GM12878 (cell line): ENCODE measurements around the gene UBR2. TPM values are rescaled to one million over a fixed set of nuclear protein-coding genes. Genes with fewer than 3 reads are reported as not detected.

ENCODE experiments used
- ATAC-seq: fragments of 200-7000 bp; cut with Tn5 transposase; 3 replicates; pipeline ENCODE4 v1.9.1; 2020; ENCODE audit warnings: mild to moderate bottlenecking, moderate library complexity
- BruUV-seq: library from RNA; stranded (reverse); fragments of 400-500 nt; replicated peaks from 2 replicates; lab custom pipeline; 2021; lab: Mats Ljungman, UMichigan
- CTCF ChIA-PET: fragments of 300-600 bp; sonication (Branson Sonifier 250); formaldehyde crosslinking; extraction: SDS; loops from one replicate; lab custom pipeline; 2021; ENCODE audit warnings: inconsistent platforms; lab: Yijun Ruan, JAX
- POLR2A ChIA-PET: fragments of 350-600 bp; formaldehyde crosslinking; extraction: SDS; loops from one replicate; lab custom pipeline; 2021; ENCODE audit warnings: inconsistent platforms; lab: Charles Lee
- RAD21 ChIA-PET: fragments of 300-600 bp; sonication (Branson Sonifier 250); formaldehyde crosslinking; loops from one replicate; lab custom pipeline; 2023; ENCODE audit warnings: antibody characterized with exemption; ENCODE audit not compliant: unreplicated experiment; lab: Charles Lee
- SMC1A ChIA-PET: fragments of 300-600 bp; sonication (Branson Sonifier 250); formaldehyde crosslinking; loops from one replicate; lab custom pipeline; 2023; ENCODE audit not compliant: unreplicated experiment, uncharacterized antibody; lab: Charles Lee
- DNase-seq: peaks from one replicate; pipeline ENCODE4 v3.0.0-alpha.2; 2011; ENCODE audit warnings: low read depth, low spot score
- FAIRE-seq: peaks from 3 replicates; lab custom pipeline; 2011; peaks lifted over from hg19 to GRCh38; lab: Jason Lieb, UNC
- H2AFZ ChIP-seq: 2 replicates; pipeline ENCODE4 v1.6.0; 2011; ENCODE audit warnings: low read depth, low read length, control low read depth; ENCODE audit not compliant: control insufficient read depth
- H3K27ac ChIP-seq: 2 replicates; pipeline ENCODE4 v1.5.1; 2011; ENCODE audit warnings: control low read depth; ENCODE audit not compliant: control insufficient read depth, insufficient read depth
- H3K27me3 ChIP-seq, 2 experiments: replicated peaks in 1 of 2; 2 replicates each; pipeline versions ENCODE4 v1.6.0 to v1.6.1; 2011; ENCODE audit warnings: low read length in 1 of 2; ENCODE audit not compliant: control insufficient read depth in 2 of 2, insufficient read depth in 2 of 2
- H3K36me3 ChIP-seq, 2 experiments: 2 replicates each; pipeline ENCODE4 v1.5.1; 2011; ENCODE audit warnings: low read length in 1 of 2; ENCODE audit not compliant: control insufficient read depth in 2 of 2, insufficient read depth in 2 of 2
- H3K4me1 ChIP-seq: 2 replicates; pipeline ENCODE4 v1.6.1; 2011; ENCODE audit warnings: mild to moderate bottlenecking, low read length, moderate library complexity, mixed read lengths; ENCODE audit not compliant: control insufficient read depth, insufficient read depth
- H3K4me2 ChIP-seq: 2 replicates; pipeline ENCODE4 v1.6.0; 2011; ENCODE audit warnings: control low read depth; ENCODE audit not compliant: control insufficient read depth, insufficient read depth
- H3K4me3 ChIP-seq: fragments of 200-600 bp; sonication (generic); 2 replicates; pipeline ENCODE4 v1.5.1; 2016
- H3K79me2 ChIP-seq: 2 replicates; pipeline ENCODE4 v1.6.0; 2011; ENCODE audit warnings: low read length; ENCODE audit not compliant: control insufficient read depth, insufficient read depth
- H3K9ac ChIP-seq: 2 replicates; pipeline ENCODE4 v1.8.0; 2011; ENCODE audit warnings: low read length, control low read depth, mixed read lengths; ENCODE audit not compliant: control insufficient read depth, insufficient read depth
- H3K9me3 ChIP-seq: replicated peaks from 3 replicates; pipeline ENCODE4 v1.5.1; 2011; ENCODE audit warnings: mild to moderate bottlenecking, low read length; ENCODE audit not compliant: control insufficient read depth, insufficient read depth
- H4K20me1 ChIP-seq: 2 replicates; pipeline ENCODE4 v1.6.0; 2011; ENCODE audit not compliant: control insufficient read depth, insufficient read depth
- BCL11A ChIP-seq: IDR thresholded peaks from 2 replicates; pipeline ENCODE4 v1.6.1; 2011; ENCODE audit warnings: low read depth, low read length
- HDAC2 ChIP-seq: fragments of 200-600 bp; sonication (generic); IDR thresholded peaks from 2 replicates; pipeline ENCODE4 v1.6.1; 2017
- IRF4 ChIP-seq: IDR thresholded peaks from 2 replicates; pipeline ENCODE4 v1.6.1; 2011; ENCODE audit warnings: low read depth, low read length
- JUNB ChIP-seq: IDR thresholded peaks from 2 replicates; pipeline ENCODE4 v1.6.1; 2016; ENCODE audit warnings: antibody characterized with exemption, mild to moderate bottlenecking
- MXI1 ChIP-seq: fragments of 150-350 bp; IDR thresholded peaks from 2 replicates; pipeline ENCODE4 v1.6.1; 2011; ENCODE audit warnings: low read depth, mild to moderate bottlenecking, inconsistent platforms, low read length, improper control_type of control experiment
- NRF1 ChIP-seq: conservative IDR thresholded peaks from 2 replicates; pipeline ENCODE4 v1.6.1; 2011; ENCODE audit warnings: mild to moderate bottlenecking, low read depth, low read length, improper control_type of control experiment
- RELA ChIP-seq: fragments of 450-650 bp; IDR thresholded peaks from 2 replicates; pipeline ENCODE4 v1.8.0; 2014; ENCODE audit warnings: borderline replicate concordance; ENCODE audit not compliant: partially characterized antibody
- SP1 ChIP-seq: IDR thresholded peaks from one replicate; pipeline ENCODE4 v1.6.1; 2011; ENCODE audit warnings: low read depth, low read length
- TCF7 ChIP-seq: IDR thresholded peaks from 2 replicates; pipeline ENCODE4 v1.6.1; 2014; ENCODE audit warnings: antibody characterized with exemption, borderline replicate concordance
- ZBED1 ChIP-seq: IDR thresholded peaks from 2 replicates; pipeline ENCODE4 v1.6.1; 2016; ENCODE audit warnings: borderline replicate concordance
- WGBS: methylation state at CpG from one replicate; pipeline ENCODE4 v1.1.6; 2016; ENCODE audit warnings: low lambda C conversion rate; ENCODE audit not compliant: insufficient replicate concordance, insufficient coverage; ENCODE audit errors: missing lambda C conversion rate; 5-methylcytosine and 5-hydroxymethylcytosine counted together
- in situ Hi-C: fragments of 300-500 bp; cut with MboI; formaldehyde crosslinking; loops from 9 replicates; pipeline ENCODE4 v1.14.3; 2018; ENCODE audit warnings: mixed read lengths
- intact Hi-C: fragments of 100-400 bp; cut with micrococcal nuclease; formaldehyde crosslinking; loops from one replicate; pipeline ENCODE4 v1.14.2; 2022; ENCODE audit not compliant: unreplicated experiment
- polyA plus RNA-seq, 11 experiments: library from polyadenylated mRNA; depleted of rRNA in 4 of 11; unstranded in 6 of 11; stranded (reverse) in 5 of 11; fragments of >200 nt; fragmentation: Nextera tagmentation in 4 of 11; fragmentation: Illumina TruSeq in 1 of 11; extraction: Ambion mirVana in 4 of 11; extraction: Trizol in 1 of 11; gene quantifications; 1 replicate in 1 of 11; 2 replicates in 10 of 11; pipeline versions ENCODE4 v1.2.1 to v1.2.3, GENCODE V29; 2011 to 2016; ENCODE audit warnings: inconsistent platforms in 2 of 11, missing spikeins in 2 of 11, low read depth in 1 of 11
- total RNA-seq, 4 experiments: library from RNA; depleted of rRNA in 3 of 4; stranded (reverse); fragments of >200 nt in 3 of 4; fragmentation: Illumina TruSeq in 1 of 4; extraction: Trizol in 1 of 4; gene quantifications; 2 replicates each; pipeline versions ENCODE4 v1.2.1 to v1.2.3, GENCODE V29; 2013 to 2021
- TF ChIP-seq, protein P1 (sequence below): fragments of 450-650 bp; conservative IDR thresholded peaks from 2 replicates; pipeline ENCODE4 v1.6.1; 2017; ENCODE audit warnings: mild to moderate bottlenecking, moderate library complexity
- TF ChIP-seq, protein P2 (sequence below): IDR thresholded peaks from 2 replicates; pipeline ENCODE4 v1.6.1; 2011; ENCODE audit warnings: borderline replicate concordance, low read depth, mild to moderate bottlenecking, moderate library complexity, mixed read lengths, low read length; ENCODE audit not compliant: insufficient read depth; ENCODE audit errors: extremely low read length
- TF ChIP-seq, protein P3 (sequence below): IDR thresholded peaks from 2 replicates; pipeline ENCODE4 v1.6.1; 2011; ENCODE audit warnings: mild to moderate bottlenecking, low read depth, low read length, moderate library complexity; ENCODE audit not compliant: insufficient replicate concordance

Gene UBR2
- total and polyA plus RNA-seq, 10 of the 15 experiments (the other 5 are each of a cell fraction or from before 2014, with no cell fraction given), result 2.3 to 18.4 (median 9.6) TPM

DNA sequence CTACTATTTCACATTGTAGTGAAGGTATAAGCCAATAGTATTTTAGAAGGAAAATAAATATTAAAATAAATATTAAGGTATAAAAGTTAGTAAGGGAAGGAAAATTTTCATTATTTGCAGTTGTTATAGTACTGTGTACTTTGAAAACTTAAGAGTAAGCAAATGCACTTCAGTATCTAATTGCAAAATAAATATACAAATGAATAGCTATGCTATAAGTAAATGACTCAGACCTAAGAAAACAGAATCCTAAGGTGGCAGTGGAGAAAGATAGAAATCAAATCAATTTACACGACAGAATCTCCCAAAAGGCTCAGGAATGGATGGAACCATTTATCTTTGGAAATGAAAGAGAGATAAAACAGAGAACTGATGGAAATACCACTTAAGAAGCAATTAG is 24.7 kb upstream of the UBR2 start:
- intact Hi-C loops (no loop called here), in situ Hi-C loops (no loop called here)
- no peak overlapping the region for H3K27ac ChIP-seq
- ATAC-seq (no peak), FAIRE-seq (no peak), DNase-seq (no peak)
- no peak overlapping the region for H3K9ac ChIP-seq
- no peaks in the 10 kb centered on the region for H3K4me1 ChIP-seq
- H3K36me3 ChIP-seq, result no peaks in the 10 kb centered on the region
- RAD21 ChIA-PET, result no interaction called here
- H3K9me3 ChIP-seq, result no peaks in the 10 kb centered on the region
- H2AFZ ChIP-seq, result no peak overlapping the region
- H3K27me3 ChIP-seq, result no peaks in the 10 kb centered on the region
- H4K20me1 ChIP-seq, result no peaks in the 10 kb centered on the region
- CTCF ChIA-PET, result interaction anchor here (0.7 to 4.6 kb wide), 3 partner anchors 8 to 324 kb away, joined by 3 to 39 read pairs (median 4); no protein-coding TSS in a partner anchor
- POLR2A ChIA-PET, result no interaction called here
- no peak overlapping the region for H3K4me2 ChIP-seq
- SMC1A ChIA-PET, result interaction anchor here (4.9 kb wide), 1 partner anchor 8 kb away, joined by 26 read pairs; no protein-coding TSS in a partner anchor
- no peak overlapping the region for H3K4me3 ChIP-seq
- no TSS peak for BruUV-seq
- no peaks in the 10 kb centered on the region for H3K79me2 ChIP-seq
- WGBS, result 86% methylated on average over 1 of the region's 1 CpG
- TF ChIP-seq, protein P1, sequence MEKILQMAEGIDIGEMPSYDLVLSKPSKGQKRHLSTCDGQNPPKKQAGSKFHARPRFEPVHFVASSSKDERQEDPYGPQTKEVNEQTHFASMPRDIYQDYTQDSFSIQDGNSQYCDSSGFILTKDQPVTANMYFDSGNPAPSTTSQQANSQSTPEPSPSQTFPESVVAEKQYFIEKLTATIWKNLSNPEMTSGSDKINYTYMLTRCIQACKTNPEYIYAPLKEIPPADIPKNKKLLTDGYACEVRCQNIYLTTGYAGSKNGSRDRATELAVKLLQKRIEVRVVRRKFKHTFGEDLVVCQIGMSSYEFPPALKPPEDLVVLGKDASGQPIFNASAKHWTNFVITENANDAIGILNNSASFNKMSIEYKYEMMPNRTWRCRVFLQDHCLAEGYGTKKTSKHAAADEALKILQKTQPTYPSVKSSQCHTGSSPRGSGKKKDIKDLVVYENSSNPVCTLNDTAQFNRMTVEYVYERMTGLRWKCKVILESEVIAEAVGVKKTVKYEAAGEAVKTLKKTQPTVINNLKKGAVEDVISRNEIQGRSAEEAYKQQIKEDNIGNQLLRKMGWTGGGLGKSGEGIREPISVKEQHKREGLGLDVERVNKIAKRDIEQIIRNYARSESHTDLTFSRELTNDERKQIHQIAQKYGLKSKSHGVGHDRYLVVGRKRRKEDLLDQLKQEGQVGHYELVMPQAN, result no peak
- TF ChIP-seq, protein P2, sequence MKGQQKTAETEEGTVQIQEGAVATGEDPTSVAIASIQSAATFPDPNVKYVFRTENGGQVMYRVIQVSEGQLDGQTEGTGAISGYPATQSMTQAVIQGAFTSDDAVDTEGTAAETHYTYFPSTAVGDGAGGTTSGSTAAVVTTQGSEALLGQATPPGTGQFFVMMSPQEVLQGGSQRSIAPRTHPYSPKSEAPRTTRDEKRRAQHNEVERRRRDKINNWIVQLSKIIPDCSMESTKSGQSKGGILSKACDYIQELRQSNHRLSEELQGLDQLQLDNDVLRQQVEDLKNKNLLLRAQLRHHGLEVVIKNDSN, result no peak
- TF ChIP-seq IRF4, result no peak
- TF ChIP-seq HDAC2, result no peak
- no peak for TF ChIP-seq JUNB
- no peak for TF ChIP-seq ZBED1
- no peak for TF ChIP-seq BCL11A
- TF ChIP-seq TCF7, result no peak
- TF ChIP-seq NRF1, result no peak
- TF ChIP-seq, protein P3, sequence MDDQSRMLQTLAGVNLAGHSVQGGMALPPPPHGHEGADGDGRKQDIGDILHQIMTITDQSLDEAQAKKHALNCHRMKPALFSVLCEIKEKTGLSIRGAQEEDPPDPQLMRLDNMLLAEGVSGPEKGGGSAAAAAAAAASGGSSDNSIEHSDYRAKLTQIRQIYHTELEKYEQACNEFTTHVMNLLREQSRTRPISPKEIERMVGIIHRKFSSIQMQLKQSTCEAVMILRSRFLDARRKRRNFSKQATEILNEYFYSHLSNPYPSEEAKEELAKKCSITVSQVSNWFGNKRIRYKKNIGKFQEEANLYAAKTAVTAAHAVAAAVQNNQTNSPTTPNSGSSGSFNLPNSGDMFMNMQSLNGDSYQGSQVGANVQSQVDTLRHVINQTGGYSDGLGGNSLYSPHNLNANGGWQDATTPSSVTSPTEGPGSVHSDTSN, result no peak
- no peak for TF ChIP-seq MXI1
- no peak for TF ChIP-seq SP1
- no peak for TF ChIP-seq RELA
